ENCODE data around the gene MEF2D.

Gene MEF2D

DNA sequence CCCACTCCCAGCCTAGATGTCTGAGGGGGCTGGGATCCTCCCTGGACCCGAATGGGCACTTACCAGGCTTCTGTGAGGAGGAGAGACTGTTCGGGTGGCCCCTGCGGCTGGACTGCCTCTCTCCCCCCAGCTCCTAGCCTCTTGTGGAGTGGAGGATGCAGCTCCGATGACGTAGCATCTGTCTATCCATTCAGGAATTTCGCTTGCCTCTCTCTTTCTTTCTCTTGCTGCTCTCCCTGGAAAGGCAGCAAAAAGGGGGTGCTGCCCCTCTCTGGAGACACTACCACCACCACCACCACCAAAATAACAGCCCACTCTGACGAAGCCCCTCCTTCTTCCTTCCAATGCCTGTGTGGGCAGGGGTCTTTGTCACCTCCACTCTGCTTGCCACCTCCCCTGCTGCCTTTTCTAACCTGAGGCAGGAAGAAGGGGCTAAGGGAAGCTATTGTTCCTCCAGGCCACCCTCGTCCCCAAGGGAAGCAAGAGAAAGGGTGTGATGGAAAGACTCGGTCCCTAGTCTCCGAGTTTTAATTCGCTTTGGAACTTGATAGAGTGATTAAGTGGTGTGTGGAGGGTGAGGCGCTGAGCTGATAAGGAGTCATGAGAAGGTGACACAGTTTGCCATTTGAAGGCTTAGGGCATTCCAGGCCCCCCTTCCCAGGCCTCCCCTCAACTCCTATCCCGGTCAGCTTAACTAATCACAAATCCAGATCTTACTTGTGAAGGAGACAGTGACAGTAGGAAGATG lies 71.1 kb downstream of the MEF2D start:
- no peak for TF ChIP-seq YY1 (IDR thresholded peaks at IDR 0.05; ENCODE audit: low read depth)
- TF ChIP-seq TEAD4 (IDR thresholded peaks at IDR 0.05) = no peak

DNA sequence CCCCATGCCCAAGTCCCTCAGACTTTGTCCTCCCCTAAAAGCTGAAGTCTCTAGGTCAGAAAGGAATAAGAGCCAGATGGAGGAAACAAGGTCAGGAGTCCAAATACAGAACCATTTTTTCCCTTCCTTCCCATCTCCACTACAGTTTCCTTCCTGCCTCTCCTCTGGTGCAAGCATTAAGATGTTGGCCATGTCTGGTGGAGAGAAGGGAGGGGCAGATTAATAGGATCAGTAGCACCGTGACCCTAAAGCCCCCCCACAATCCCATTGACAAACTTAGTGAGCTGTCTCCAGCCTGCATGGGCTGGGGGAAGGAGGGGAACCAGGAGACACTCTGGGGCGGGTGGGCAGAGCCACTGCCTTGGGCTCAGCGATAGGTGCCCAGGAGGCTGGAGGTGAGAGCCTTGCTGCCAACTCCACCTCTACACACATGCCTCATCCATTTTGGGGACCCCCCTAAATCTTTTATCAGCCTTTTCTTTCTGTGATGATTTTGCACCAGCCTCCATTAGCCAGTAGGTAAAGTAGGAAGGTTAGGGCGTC lies 71.8 kb downstream of the MEF2D start:
- TF ChIP-seq CREB1 (IDR thresholded peaks at IDR 0.05; ENCODE audit: low read depth) = no peak
- TF ChIP-seq, protein P1, sequence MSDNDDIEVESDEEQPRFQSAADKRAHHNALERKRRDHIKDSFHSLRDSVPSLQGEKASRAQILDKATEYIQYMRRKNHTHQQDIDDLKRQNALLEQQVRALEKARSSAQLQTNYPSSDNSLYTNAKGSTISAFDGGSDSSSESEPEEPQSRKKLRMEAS (IDR thresholded peaks at IDR 0.05) = no peak
- TF ChIP-seq RAD21 (IDR thresholded peaks at IDR 0.05; ENCODE audit: low read depth) = no peak
- TF ChIP-seq TCF12 (IDR thresholded peaks at IDR 0.05; ENCODE audit: low read depth) = no peak
- no peak for TF ChIP-seq ZBTB7A (IDR thresholded peaks at IDR 0.05; ENCODE audit: low read depth)
- no peak for TF ChIP-seq NFIC (IDR thresholded peaks at IDR 0.05)
- no peak for TF ChIP-seq EP300 (IDR thresholded peaks at IDR 0.05; ENCODE audit: borderline replicate concordance)
- no peak for TF ChIP-seq TAF1 (IDR thresholded peaks at IDR 0.05; ENCODE audit: low read depth)
- TF ChIP-seq FOXM1 (IDR thresholded peaks at IDR 0.05; ENCODE audit: borderline replicate concordance, low read depth) = no peak
- no peak for TF ChIP-seq TEAD4 (IDR thresholded peaks at IDR 0.05)
- TF ChIP-seq, protein P2, sequence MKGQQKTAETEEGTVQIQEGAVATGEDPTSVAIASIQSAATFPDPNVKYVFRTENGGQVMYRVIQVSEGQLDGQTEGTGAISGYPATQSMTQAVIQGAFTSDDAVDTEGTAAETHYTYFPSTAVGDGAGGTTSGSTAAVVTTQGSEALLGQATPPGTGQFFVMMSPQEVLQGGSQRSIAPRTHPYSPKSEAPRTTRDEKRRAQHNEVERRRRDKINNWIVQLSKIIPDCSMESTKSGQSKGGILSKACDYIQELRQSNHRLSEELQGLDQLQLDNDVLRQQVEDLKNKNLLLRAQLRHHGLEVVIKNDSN (IDR thresholded peaks at IDR 0.05) = no peak
- TF ChIP-seq YY1 (IDR thresholded peaks at IDR 0.05; ENCODE audit: low read depth) = no peak
- TF ChIP-seq CEBPB (IDR thresholded peaks at IDR 0.05) = no peak
- no peak for TF ChIP-seq EGR1 (IDR thresholded peaks at IDR 0.05)
- TF ChIP-seq, protein P3, sequence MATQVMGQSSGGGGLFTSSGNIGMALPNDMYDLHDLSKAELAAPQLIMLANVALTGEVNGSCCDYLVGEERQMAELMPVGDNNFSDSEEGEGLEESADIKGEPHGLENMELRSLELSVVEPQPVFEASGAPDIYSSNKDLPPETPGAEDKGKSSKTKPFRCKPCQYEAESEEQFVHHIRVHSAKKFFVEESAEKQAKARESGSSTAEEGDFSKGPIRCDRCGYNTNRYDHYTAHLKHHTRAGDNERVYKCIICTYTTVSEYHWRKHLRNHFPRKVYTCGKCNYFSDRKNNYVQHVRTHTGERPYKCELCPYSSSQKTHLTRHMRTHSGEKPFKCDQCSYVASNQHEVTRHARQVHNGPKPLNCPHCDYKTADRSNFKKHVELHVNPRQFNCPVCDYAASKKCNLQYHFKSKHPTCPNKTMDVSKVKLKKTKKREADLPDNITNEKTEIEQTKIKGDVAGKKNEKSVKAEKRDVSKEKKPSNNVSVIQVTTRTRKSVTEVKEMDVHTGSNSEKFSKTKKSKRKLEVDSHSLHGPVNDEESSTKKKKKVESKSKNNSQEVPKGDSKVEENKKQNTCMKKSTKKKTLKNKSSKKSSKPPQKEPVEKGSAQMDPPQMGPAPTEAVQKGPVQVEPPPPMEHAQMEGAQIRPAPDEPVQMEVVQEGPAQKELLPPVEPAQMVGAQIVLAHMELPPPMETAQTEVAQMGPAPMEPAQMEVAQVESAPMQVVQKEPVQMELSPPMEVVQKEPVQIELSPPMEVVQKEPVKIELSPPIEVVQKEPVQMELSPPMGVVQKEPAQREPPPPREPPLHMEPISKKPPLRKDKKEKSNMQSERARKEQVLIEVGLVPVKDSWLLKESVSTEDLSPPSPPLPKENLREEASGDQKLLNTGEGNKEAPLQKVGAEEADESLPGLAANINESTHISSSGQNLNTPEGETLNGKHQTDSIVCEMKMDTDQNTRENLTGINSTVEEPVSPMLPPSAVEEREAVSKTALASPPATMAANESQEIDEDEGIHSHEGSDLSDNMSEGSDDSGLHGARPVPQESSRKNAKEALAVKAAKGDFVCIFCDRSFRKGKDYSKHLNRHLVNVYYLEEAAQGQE (IDR thresholded peaks at IDR 0.05; ENCODE audit: low read depth) = no peak

DNA sequence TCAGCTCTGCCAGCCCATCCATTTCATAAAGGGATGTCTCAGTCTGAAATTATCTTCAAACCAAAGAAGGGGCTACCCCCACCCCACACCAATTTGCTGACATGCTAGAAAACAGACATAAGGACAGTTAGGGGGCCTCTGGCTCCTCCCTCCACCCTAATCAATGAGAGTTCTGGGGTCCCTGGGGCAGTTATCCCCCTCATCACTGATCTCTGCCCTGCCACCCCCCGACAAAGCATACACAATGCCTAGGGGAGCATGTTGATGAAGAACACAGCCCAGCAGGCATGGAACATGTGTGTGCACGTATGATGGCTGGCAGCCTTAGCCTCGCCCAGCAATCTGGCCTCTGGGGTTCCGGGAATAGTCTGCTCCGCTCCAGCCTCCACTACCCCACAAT lies 72.6 kb downstream of the MEF2D start:
- TF ChIP-seq TEAD4 (IDR thresholded peaks at IDR 0.05) (no peak), NFIC (IDR thresholded peaks at IDR 0.05) (no peak), TCF12 (IDR thresholded peaks at IDR 0.05; ENCODE audit: low read depth) (no peak), RAD21 (IDR thresholded peaks at IDR 0.05; ENCODE audit: low read depth) (no peak), TAF1 (IDR thresholded peaks at IDR 0.05; ENCODE audit: low read depth) (no peak), FOXM1 (IDR thresholded peaks at IDR 0.05; ENCODE audit: borderline replicate concordance, low read depth) (no peak), ZBTB7A (IDR thresholded peaks at IDR 0.05; ENCODE audit: low read depth) (no peak)
- TF ChIP-seq, protein P3 (IDR thresholded peaks at IDR 0.05; ENCODE audit: low read depth) = no peak
- TF ChIP-seq, protein P1 (IDR thresholded peaks at IDR 0.05) = no peak

DNA sequence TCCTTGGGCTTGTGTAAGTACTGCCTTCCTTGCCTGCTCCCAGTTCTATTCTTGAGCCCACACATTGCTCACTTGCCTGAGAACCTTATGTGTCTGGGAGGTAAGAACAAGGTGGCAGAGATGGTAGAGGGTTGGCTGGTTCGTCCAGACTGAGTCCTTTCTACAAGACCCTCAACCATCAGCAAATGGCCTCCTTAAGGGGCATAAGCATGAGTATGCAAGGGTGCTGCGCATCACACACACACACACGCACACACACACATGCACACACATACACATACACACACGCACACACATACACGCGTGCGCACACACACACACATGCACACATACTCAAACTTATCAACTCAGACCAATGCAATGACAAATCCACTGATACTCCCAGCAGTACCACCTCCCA lies 74.6 kb downstream of the MEF2D start:
- TF ChIP-seq EP300 (IDR thresholded peaks at IDR 0.05; ENCODE audit: borderline replicate concordance) = no peak
- TF ChIP-seq NFIC (IDR thresholded peaks at IDR 0.05) = no peak
- no peak for TF ChIP-seq ZBTB7A (IDR thresholded peaks at IDR 0.05; ENCODE audit: low read depth)
- TF ChIP-seq TEAD4 (IDR thresholded peaks at IDR 0.05) = no peak
- TF ChIP-seq YY1 (IDR thresholded peaks at IDR 0.05; ENCODE audit: low read depth) = no peak
- TF ChIP-seq EGR1 (IDR thresholded peaks at IDR 0.05) = no peak
- TF ChIP-seq TCF12 (IDR thresholded peaks at IDR 0.05; ENCODE audit: low read depth) = no peak
- TF ChIP-seq, protein P3 (IDR thresholded peaks at IDR 0.05; ENCODE audit: low read depth) = no peak
- TF ChIP-seq, protein P1 (IDR thresholded peaks at IDR 0.05) = no peak
- TF ChIP-seq FOXM1 (IDR thresholded peaks at IDR 0.05; ENCODE audit: borderline replicate concordance, low read depth) = no peak
- TF ChIP-seq, protein P2 (IDR thresholded peaks at IDR 0.05) = no peak
- TF ChIP-seq RAD21 (IDR thresholded peaks at IDR 0.05; ENCODE audit: low read depth) = no peak
- TF ChIP-seq CEBPB (IDR thresholded peaks at IDR 0.05) = no peak
- TF ChIP-seq CREB1 (IDR thresholded peaks at IDR 0.05; ENCODE audit: low read depth) = no peak
- no peak for TF ChIP-seq TAF1 (IDR thresholded peaks at IDR 0.05; ENCODE audit: low read depth)
